LNCaP clone FGC (cell line): ENCODE measurements around the gene LAMC1.
"Not testable (repeated sequence)": the region's sequence is repeated elsewhere in the genome, so short reads cannot be mapped to it uniquely, and the experiment has no call there.

Source experiments
- DNase-seq: peaks from one replicate; pipeline ENCODE4 v3.0.0-alpha.2; 2011; ENCODE audit warnings: low read depth
- H3K4me3 ChIP-seq: 2 replicates; pipeline ENCODE4 v1.5.1; 2011; ENCODE audit warnings: mild to moderate bottlenecking, low read depth, low read length, control low read depth
- CTCF ChIP-seq: IDR thresholded peaks from 2 replicates; pipeline ENCODE4 v1.5.1; 2012; ENCODE audit warnings: mild to moderate bottlenecking; ENCODE audit not compliant: control insufficient read depth, insufficient read depth; ENCODE audit errors: extremely low read depth

Gene LAMC1

GRCh38 chr1:183070234-183070922 lies 47.2 kb downstream of the LAMC1 start:
- no peak for DNase-seq
- no peak for TF ChIP-seq CTCF
- H3K4me3 ChIP-seq = no peak overlapping the region

- no peak for DNase-seq
- TF ChIP-seq CTCF = no peak
- no peak overlapping the region for H3K4me3 ChIP-seq
Observed at GRCh38 chr1:183070923-183071618, 47.9 kb downstream of the LAMC1 start.

DNA sequence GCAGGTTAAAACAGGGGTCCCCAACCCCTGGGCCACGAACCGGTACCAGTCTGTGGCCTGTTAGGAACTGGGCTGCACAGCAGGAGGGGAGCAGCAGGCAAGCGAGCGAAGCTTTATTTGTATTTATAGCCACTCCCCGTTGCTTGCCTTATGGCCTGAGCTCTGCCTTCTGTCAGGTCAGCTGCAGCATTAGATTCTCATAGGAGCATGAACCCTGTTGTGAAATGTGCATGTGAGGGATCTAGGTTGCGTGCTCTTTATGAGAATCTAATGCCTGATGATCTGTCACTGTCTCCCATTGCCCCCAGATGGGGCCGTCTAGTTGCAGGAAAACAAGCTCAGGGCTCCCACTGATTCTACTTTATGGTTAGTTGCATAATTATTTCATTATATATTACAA lies 49.4 kb downstream of the LAMC1 start:
- not testable (repeated sequence) for H3K4me3 ChIP-seq, DNase-seq

- H3K4me3 ChIP-seq = no peak overlapping the region
- TF ChIP-seq CTCF = no peak
- no peak for DNase-seq
Observed at GRCh38 chr1:183073320-183073719, 50.1 kb downstream of the LAMC1 start.

DNA sequence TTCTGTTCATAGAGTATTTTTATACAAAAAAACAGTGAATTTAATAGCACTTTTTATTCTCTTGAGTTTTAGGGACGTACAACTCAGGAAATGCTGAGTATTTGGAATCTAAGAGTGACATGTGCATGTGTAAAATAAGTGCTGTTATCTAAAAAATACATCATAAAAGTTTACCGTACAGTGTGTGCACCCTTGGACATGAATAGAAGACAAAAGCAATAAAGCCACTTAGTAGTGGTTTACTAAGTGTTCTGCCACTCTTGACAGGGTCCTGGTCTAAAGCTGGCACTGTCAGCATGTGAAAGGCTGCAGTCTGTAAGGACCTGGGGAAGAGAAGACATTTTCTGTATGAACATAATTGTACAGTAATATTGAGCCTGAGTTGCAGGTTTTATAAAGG lies 51.0 kb downstream of the LAMC1 start:
- DNase-seq = no peak

GRCh38 chr1:183075861-183076260 lies 52.6 kb downstream of the LAMC1 start:
- no peak for TF ChIP-seq CTCF
- 0 out of 2 replicates have a peak overlapping the region, but pooled peaks have one; percentile 13 for H3K4me3 ChIP-seq
- peak; percentile 72 for DNase-seq

More for the DNA sequence above, 51.0 kb downstream of the LAMC1 start:
- TF ChIP-seq CTCF = no peak
- H3K4me3 ChIP-seq = no peak overlapping the region

DNA sequence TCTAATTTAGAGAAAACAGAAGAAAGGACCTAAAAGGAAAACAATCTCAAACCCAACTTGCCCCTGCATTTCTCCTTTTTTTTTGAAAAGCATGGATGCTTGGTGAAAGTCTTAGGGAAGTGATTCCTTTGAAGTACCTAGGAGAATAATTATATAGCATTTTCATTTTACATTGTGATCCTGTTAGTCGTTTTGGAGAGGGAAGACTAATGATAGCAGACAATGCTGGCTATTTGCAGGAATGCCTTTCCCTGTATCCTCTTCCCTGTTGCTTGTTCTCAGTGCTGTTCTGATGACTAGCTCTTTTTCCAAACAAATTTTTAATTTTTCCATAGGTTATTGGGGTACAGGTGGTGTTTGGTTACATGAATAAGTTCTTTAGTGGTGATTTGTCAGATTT lies 53.9 kb downstream of the LAMC1 start:
- no peak for DNase-seq
- TF ChIP-seq CTCF = no peak
- no peak overlapping the region for H3K4me3 ChIP-seq
